ENCODE results near the gene A3GALT2. TPM values are rescaled to one million over a fixed set of nuclear protein-coding genes. Genes with fewer than 3 reads are reported as not detected.

Gene A3GALT2
- total RNA-seq, 1 donor from 2014 or later: 0.29 TPM

- no peak for TF ChIP-seq CTCF (IDR thresholded peaks at IDR 0.05; ENCODE audit: unreplicated experiment)
- peak; percentile 43 for DNase-seq (ENCODE audit: low spot score, unreplicated experiment)
- Mint-ChIP-seq H3K36me3 (ENCODE audit: insufficient read depth) (peaks cover 3% of the 10 kb centered on the region), H3K27me3 (no peaks in the 10 kb centered on the region), H3K4me3 (ENCODE audit: low read depth) (peak overlapping the region; percentile 22), H3K27ac (peak overlapping the region; percentile 93), H3K9me3 (ENCODE audit: low read depth) (no peaks in the 10 kb centered on the region), H3K4me1 (ENCODE audit: low read depth) (peaks cover 88% of the 10 kb centered on the region)
Measured at GRCh38 chr1:33342041-33342723, 21.3 kb upstream of the A3GALT2 start.

- H3K4me1 Mint-ChIP-seq (ENCODE audit: low read depth): peaks cover 86% of the 10 kb centered on the region
- peak overlapping the region; percentile 2 for H3K4me3 Mint-ChIP-seq (ENCODE audit: low read depth)
- H3K27ac Mint-ChIP-seq: peak overlapping the region; percentile 93
- TF ChIP-seq CTCF (IDR thresholded peaks at IDR 0.05; ENCODE audit: unreplicated experiment): no peak
- DNase-seq (ENCODE audit: low spot score, unreplicated experiment): no peak
- peaks cover 3% of the 10 kb centered on the region for H3K36me3 Mint-ChIP-seq (ENCODE audit: insufficient read depth)
- H3K27me3 Mint-ChIP-seq: no peaks in the 10 kb centered on the region
- no peaks in the 10 kb centered on the region for H3K9me3 Mint-ChIP-seq (ENCODE audit: low read depth)
Measured at GRCh38 chr1:33341190-33341589, 20.3 kb upstream of the A3GALT2 start.

GRCh38 chr1:33339413-33339812, 18.5 kb upstream of the A3GALT2 start:
- H3K4me3 Mint-ChIP-seq (ENCODE audit: low read depth): no peak overlapping the region

GRCh38 chr1:33338440-33339211, 17.7 kb upstream of the A3GALT2 start:
- peaks cover 9% of the 10 kb centered on the region for H3K36me3 Mint-ChIP-seq (ENCODE audit: insufficient read depth)
- DNase-seq (ENCODE audit: low spot score, unreplicated experiment): no peak
- H3K4me3 Mint-ChIP-seq (ENCODE audit: low read depth): peak overlapping the region; percentile 7
- no peaks in the 10 kb centered on the region for H3K27me3 Mint-ChIP-seq
- no peak for TF ChIP-seq CTCF (IDR thresholded peaks at IDR 0.05; ENCODE audit: unreplicated experiment)
- H3K9me3 Mint-ChIP-seq (ENCODE audit: low read depth): no peaks in the 10 kb centered on the region
- H3K4me1 Mint-ChIP-seq (ENCODE audit: low read depth): peaks cover 83% of the 10 kb centered on the region
- peak overlapping the region; percentile 99 for H3K27ac Mint-ChIP-seq

More at GRCh38 chr1:33339413-33339812, 18.5 kb upstream of the A3GALT2 start:
- H3K9me3 Mint-ChIP-seq (ENCODE audit: low read depth): no peaks in the 10 kb centered on the region
- peak overlapping the region; percentile 99 for H3K27ac Mint-ChIP-seq
- peaks cover 3% of the 10 kb centered on the region for H3K36me3 Mint-ChIP-seq (ENCODE audit: insufficient read depth)
- H3K27me3 Mint-ChIP-seq: no peaks in the 10 kb centered on the region
- peaks cover 84% of the 10 kb centered on the region for H3K4me1 Mint-ChIP-seq (ENCODE audit: low read depth)
- TF ChIP-seq CTCF (IDR thresholded peaks at IDR 0.05; ENCODE audit: unreplicated experiment): peak; percentile 13
- no peak for DNase-seq (ENCODE audit: low spot score, unreplicated experiment)

GRCh38 chr1:33338048-33338439, 17.1 kb upstream of the A3GALT2 start:
- DNase-seq (ENCODE audit: low spot score, unreplicated experiment): no peak
- Mint-ChIP-seq H3K4me3 (ENCODE audit: low read depth) (peak overlapping the region; percentile 7), H3K27ac (peak overlapping the region; percentile 99), H3K36me3 (ENCODE audit: insufficient read depth) (peaks cover 11% of the 10 kb centered on the region), H3K4me1 (ENCODE audit: low read depth) (peaks cover 80% of the 10 kb centered on the region), H3K9me3 (ENCODE audit: low read depth) (no peaks in the 10 kb centered on the region), H3K27me3 (no peaks in the 10 kb centered on the region)
- TF ChIP-seq CTCF (IDR thresholded peaks at IDR 0.05; ENCODE audit: unreplicated experiment): no peak
